ENCODE results near the gene HMG20B. TPM values are rescaled to one million over a fixed set of nuclear protein-coding genes. Genes with fewer than 3 reads are reported as not detected.
A peak's percentile ranks its signal among the peaks of the same experiment; 100 is the strongest.
"Not testable (repeated sequence)": the region's sequence is repeated elsewhere in the genome, so short reads cannot be mapped to it uniquely, and the experiment has no call there.

HMG20B gene
- total RNA-seq: 10 to 100 TPM; 56.3 to 60.9 (median 59.3) TPM

DNA sequence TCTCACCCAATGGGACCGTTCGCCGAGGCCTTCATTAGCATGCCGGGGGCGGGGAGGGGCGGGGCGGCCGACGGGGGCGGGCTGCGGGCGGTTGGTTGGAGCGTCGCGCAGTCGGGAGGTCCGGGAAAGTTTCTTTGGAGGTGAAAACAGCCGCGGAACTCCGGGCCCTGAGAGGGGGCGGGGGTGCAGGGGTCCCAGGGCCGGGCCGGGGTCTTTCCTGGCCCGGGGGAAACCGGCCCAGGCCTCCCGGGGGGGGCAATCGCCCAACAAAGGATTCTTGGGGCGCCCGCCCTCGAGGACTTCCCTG is at the start of gene HMG20B:
TSS of gene HMG20B (plus strand) at position 90 of the 307 bp plus-strand sequence. CDS start 366 bp downstream, outside the sequence.
- Mint-ChIP-seq H3K4me3 (peak within 1 kb of the TSS; percentile 74), H3K27me3 (ENCODE audit: low read depth) (no peaks in the 10 kb centered on the region), H3K4me1 (ENCODE audit: low read depth) (peaks cover 12% of the 10 kb centered on the region), H3K36me3 (ENCODE audit: insufficient read depth) (peaks cover 9% of the 10 kb centered on the region), H3K9me3 (no peaks in the 10 kb centered on the region)
- no peak for ATAC-seq
- no peak for DNase-seq

GRCh38 chr19:3523361-3524077 is 49.2 kb upstream of the HMG20B start:
- DNase-seq (no peak), ATAC-seq (no peak)
- Mint-ChIP-seq H3K4me3 (no peak overlapping the region), H3K27me3 (ENCODE audit: low read depth) (no peaks in the 10 kb centered on the region), H3K4me1 (ENCODE audit: low read depth) (peaks cover 8% of the 10 kb centered on the region), H3K9me3 (no peaks in the 10 kb centered on the region), H3K36me3 (ENCODE audit: insufficient read depth) (peaks cover 9% of the 10 kb centered on the region)

DNA sequence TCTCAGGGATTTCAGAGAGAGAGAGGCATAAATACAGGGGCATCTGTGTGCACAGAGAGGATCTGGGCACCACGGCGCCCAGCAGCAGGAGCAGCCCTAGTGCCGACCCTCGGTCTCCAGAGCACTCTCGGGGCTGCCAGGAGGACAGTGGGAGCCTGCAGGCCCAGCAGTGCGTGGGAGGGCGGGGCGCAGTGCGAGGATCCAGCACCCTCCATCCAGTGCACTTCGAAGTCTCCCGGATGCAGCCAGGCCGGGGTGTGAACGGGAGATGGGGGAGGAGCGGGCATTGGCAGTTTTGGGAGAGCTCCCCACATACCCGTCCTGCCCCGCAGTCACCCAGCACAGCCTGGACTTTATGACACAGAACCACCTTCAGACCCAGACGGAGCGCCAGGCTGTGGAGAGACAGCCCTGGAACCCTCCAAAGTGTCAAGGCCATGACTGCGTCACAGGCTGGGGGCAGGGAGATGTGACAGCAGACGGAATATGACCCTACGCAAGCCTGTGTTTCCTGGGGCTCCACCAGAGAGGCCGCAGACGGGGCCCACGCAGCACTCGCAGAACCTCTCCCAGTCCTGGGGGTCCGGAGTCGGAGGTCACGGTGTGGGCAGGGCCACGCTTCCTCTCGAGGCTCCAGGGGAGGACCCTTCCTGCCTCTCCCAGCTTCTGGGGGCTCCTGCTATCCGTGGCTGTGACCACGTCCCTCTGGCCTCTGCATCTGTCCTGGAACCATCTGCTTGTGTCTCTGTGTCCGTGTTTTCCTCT is 48.5 kb upstream of the HMG20B start:
- Mint-ChIP-seq H3K4me1 (ENCODE audit: low read depth) (peaks cover 6% of the 10 kb centered on the region), H3K9me3 (no peaks in the 10 kb centered on the region), H3K36me3 (ENCODE audit: insufficient read depth) (peaks cover 9% of the 10 kb centered on the region), H3K27me3 (ENCODE audit: low read depth) (no peaks in the 10 kb centered on the region), H3K4me3 (no peak overlapping the region)
- DNase-seq (no peak), ATAC-seq (no peak)

DNA sequence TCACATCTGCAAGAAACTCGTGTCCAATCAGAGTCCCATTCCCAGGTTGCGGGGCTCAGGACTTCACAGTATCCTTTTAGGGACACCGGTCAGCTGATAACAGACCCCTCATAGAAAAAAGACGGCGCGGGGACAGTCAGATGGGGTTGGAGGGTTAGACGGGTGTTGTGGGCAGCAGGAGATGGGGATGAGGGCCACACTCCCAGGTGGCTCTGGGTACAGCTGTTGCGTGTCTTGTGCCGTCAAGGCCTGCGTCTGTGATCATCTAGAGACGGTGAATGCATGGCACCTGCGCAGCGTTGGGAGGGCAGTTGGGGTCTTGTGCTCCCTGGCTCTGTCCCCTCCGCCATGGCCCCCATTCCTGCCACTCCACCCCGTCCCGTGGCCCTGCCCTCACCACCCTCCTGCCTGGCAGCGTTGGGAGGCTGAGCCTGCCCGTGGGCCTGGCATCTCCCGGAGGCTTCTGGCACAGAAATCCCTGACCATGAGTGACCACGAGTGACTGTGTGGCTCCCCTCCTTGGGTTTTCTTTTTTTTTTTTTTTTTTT is 47.8 kb upstream of the HMG20B start:
- peaks cover 9% of the 10 kb centered on the region for H3K36me3 Mint-ChIP-seq (ENCODE audit: insufficient read depth)
- DNase-seq (no peak), ATAC-seq (no peak)
- H3K4me1 Mint-ChIP-seq (ENCODE audit: low read depth): peaks cover 6% of the 10 kb centered on the region
- no peak overlapping the region for H3K4me3 Mint-ChIP-seq
- H3K9me3 Mint-ChIP-seq: no peaks in the 10 kb centered on the region
- no peaks in the 10 kb centered on the region for H3K27me3 Mint-ChIP-seq (ENCODE audit: low read depth)

DNA sequence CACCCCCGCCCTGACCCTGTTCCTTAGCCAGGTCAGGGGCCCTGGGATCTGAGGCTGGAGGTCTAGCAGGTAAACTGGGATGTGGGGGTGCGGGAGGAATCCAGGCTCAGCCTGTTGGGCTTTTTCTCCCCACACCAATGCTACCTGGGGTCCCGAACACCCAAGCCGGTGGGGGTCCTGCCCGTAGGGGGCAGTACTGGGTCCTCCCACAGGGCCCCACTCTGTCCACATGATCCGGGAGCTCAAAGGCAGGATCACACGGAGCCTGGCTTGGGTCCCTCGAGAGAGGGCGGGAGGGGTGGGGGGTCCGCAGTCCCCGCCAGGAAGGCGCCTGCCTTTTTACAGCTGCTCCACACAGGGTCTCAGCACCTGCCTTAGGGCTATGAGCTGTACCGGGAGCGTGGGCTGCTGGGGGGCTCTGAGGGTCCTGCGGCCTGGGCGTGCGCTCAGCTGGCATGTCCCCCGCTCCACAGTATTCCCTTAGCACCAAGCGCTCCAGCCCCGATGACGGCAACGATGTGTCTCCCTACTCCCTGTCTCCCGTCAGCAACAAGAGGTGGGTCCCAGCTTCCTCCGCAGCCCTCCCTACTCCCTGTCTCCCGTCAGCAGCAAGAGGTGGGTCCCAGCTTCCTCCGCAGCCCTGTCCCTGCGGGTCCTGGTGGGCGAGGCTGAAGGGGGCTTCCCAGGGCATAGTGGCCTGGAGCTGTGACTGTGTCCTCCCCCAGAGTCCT is 46.1 kb upstream of the HMG20B start:
- Mint-ChIP-seq H3K4me3 (no peak overlapping the region), H3K36me3 (ENCODE audit: insufficient read depth) (peaks cover 8% of the 10 kb centered on the region), H3K9me3 (no peaks in the 10 kb centered on the region), H3K4me1 (ENCODE audit: low read depth) (no peaks in the 10 kb centered on the region), H3K27me3 (ENCODE audit: low read depth) (no peaks in the 10 kb centered on the region)
- ATAC-seq (no peak), DNase-seq (no peak)

- DNase-seq (no peak), ATAC-seq (no peak)
- Mint-ChIP-seq H3K36me3 (ENCODE audit: insufficient read depth) (peaks cover 5% of the 10 kb centered on the region), H3K27me3 (ENCODE audit: low read depth) (no peaks in the 10 kb centered on the region), H3K4me1 (ENCODE audit: low read depth) (no peaks in the 10 kb centered on the region), H3K4me3 (no peak overlapping the region), H3K9me3 (no peaks in the 10 kb centered on the region)
These were observed 45.4 kb upstream of the HMG20B start for GRCh38 chr19:3527238-3527910.

GRCh38 chr19:3528080-3528479 is 44.7 kb upstream of the HMG20B start:
- ATAC-seq (no peak), DNase-seq (no peak)
- no peaks in the 10 kb centered on the region for H3K9me3 Mint-ChIP-seq

DNA sequence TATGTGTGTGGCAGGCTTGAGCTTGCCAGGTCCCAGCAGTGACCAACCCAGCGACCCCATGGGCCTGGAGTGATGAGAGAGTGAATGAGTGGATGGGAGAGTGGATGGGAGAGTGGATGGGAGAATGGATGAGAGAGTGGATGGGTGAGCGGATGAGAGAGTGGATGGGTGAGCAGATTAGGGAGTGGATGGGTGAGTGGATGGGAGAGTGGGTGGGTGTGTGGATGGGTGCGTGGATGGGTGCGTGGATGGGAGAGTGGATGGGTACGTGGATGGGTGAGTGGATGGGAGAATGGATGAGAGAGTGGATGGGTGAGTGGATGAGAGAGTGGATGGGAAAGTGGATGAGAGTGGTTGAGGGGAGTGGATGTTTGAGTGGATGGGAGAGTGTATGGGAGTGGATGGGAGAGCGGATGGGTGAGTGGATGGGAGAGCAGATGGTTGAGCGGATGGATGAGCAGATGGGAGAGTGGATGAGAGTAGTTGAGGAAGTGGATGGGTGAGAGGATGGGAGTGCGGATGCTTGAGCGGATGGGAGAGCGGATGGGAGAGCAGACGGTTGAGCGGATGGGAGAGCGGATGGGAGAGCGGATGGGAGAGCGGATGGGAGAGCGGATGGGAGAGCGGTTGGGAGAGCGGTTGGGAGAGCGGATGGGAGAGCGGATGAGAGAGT is 44.1 kb upstream of the HMG20B start:
- DNase-seq: no peak
- ATAC-seq: no peak
- H3K9me3 Mint-ChIP-seq: no peaks in the 10 kb centered on the region
- no peaks in the 10 kb centered on the region for H3K27me3 Mint-ChIP-seq (ENCODE audit: low read depth)
- H3K36me3 Mint-ChIP-seq (ENCODE audit: insufficient read depth): peaks cover 7% of the 10 kb centered on the region
- H3K4me3 Mint-ChIP-seq: no peak overlapping the region
- H3K4me1 Mint-ChIP-seq (ENCODE audit: low read depth): no peaks in the 10 kb centered on the region

More at GRCh38 chr19:3528080-3528479, 44.7 kb upstream of the HMG20B start:
- no peaks in the 10 kb centered on the region for H3K27me3 Mint-ChIP-seq (ENCODE audit: low read depth)
- H3K4me1 Mint-ChIP-seq (ENCODE audit: low read depth): no peaks in the 10 kb centered on the region
- peaks cover 7% of the 10 kb centered on the region for H3K36me3 Mint-ChIP-seq (ENCODE audit: insufficient read depth)
- H3K4me3 Mint-ChIP-seq: no peak overlapping the region

- H3K36me3 Mint-ChIP-seq (ENCODE audit: insufficient read depth); H3K27me3 Mint-ChIP-seq (ENCODE audit: low read depth); H3K4me3 Mint-ChIP-seq; H3K4me1 Mint-ChIP-seq (ENCODE audit: low read depth); H3K9me3 Mint-ChIP-seq; DNase-seq; ATAC-seq: not testable (repeated sequence)
These were observed 43.4 kb upstream of the HMG20B start for GRCh38 chr19:3529299-3529698.

DNA sequence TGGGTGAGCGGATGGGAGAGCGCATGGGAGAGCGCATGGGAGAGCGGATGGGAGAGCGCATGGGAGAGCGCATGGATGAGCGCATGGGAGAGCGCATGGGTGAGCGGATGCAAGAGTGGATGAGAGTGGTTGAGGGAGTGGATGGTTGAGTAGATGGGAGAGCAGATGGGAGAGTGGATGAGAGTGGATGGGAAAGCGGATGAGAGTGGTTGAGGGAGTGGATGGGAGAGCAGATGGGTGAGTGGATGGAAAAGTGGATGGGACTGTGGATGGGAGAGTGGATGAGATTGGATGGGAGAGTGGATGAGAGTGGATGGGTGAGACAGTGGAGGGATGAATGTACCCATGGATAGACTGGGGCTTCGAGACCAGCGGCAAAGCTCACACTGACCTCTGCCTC is 42.4 kb upstream of the HMG20B start:
- Mint-ChIP-seq H3K4me1 (ENCODE audit: low read depth) (no peaks in the 10 kb centered on the region), H3K9me3 (no peaks in the 10 kb centered on the region), H3K27me3 (ENCODE audit: low read depth) (no peaks in the 10 kb centered on the region), H3K36me3 (ENCODE audit: insufficient read depth) (peaks cover 13% of the 10 kb centered on the region), H3K4me3 (no peak overlapping the region)
- ATAC-seq (no peak), DNase-seq (no peak)

DNA sequence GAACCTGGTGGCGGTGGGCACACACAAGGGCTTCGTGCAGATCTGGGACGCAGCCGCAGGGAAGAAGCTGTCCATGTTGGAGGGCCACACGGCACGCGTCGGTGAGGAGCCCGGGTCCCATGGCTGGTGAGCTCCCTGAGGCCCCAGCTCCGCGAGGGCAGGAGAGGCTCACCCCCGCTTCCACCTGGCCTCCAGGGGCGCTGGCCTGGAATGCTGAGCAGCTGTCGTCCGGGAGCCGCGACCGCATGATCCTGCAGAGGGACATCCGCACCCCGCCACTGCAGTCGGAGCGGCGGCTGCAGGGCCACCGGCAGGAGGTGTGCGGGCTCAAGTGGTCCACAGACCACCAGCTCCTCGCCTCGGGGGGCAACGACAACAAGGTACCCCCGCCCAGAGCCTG is 41.0 kb upstream of the HMG20B start:
- Mint-ChIP-seq H3K4me3 (no peak overlapping the region), H3K36me3 (ENCODE audit: insufficient read depth) (peaks cover 15% of the 10 kb centered on the region), H3K27me3 (ENCODE audit: low read depth) (no peaks in the 10 kb centered on the region), H3K9me3 (no peaks in the 10 kb centered on the region), H3K4me1 (ENCODE audit: low read depth) (no peaks in the 10 kb centered on the region)
- no peak for ATAC-seq
- no peak for DNase-seq

- DNase-seq: no peak
- no peak for ATAC-seq
- H3K4me3 Mint-ChIP-seq: no peak overlapping the region
- no peaks in the 10 kb centered on the region for H3K9me3 Mint-ChIP-seq
- no peaks in the 10 kb centered on the region for H3K4me1 Mint-ChIP-seq (ENCODE audit: low read depth)
- H3K36me3 Mint-ChIP-seq (ENCODE audit: insufficient read depth): peaks cover 15% of the 10 kb centered on the region
- H3K27me3 Mint-ChIP-seq (ENCODE audit: low read depth): no peaks in the 10 kb centered on the region
These were observed 40.5 kb upstream of the HMG20B start for GRCh38 chr19:3532154-3532786.

DNA sequence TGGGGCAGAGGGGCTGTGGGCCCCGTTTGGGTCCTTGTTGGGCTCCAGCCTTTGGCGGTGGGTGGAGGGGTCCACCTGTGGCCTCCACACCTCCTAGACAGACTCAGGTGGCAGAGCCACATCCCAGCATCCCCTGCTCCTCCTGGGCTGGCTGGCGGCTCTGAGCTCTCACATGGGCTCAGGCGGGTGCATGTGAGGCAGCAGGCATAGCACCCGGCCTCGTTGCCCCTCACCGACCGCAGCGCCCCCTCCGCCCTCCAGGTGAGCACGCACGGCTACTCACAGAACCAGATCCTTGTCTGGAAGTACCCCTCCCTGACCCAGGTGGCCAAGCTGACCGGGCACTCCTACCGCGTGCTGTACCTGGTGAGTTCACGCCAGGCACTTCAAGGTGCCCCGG is 39.7 kb upstream of the HMG20B start:
- no peaks in the 10 kb centered on the region for H3K27me3 Mint-ChIP-seq (ENCODE audit: low read depth)
- H3K9me3 Mint-ChIP-seq: no peaks in the 10 kb centered on the region

More for the DNA sequence above, 39.7 kb upstream of the HMG20B start:
- DNase-seq: no peak
- H3K4me1 Mint-ChIP-seq (ENCODE audit: low read depth): no peaks in the 10 kb centered on the region
- no peak for ATAC-seq
- no peak overlapping the region for H3K4me3 Mint-ChIP-seq
- H3K36me3 Mint-ChIP-seq (ENCODE audit: insufficient read depth): peaks cover 15% of the 10 kb centered on the region

Data from activated T-cell treated with anti-CD3 and anti-CD28 coated beads, Interleukin-2, amount 50 U/mL, for 4 hours (primary cell).